Smooth muscle cell (in vitro differentiated cells): ENCODE results near the gene PPP2R3A. TPM values are rescaled to one million over a fixed set of nuclear protein-coding genes. Genes with fewer than 3 reads are reported as not detected.
"Not testable (repeated sequence)": the region's sequence is repeated elsewhere in the genome, so short reads cannot be mapped to it uniquely, and the experiment has no call there.

Experiments used
- DNase-seq: peaks from one replicate; lab custom pipeline; 2025; ENCODE audit not compliant: unreplicated experiment; lab: John Stamatoyannopoulos, UW
- H2AFZ ChIP-seq: fragments of 200-600 bp; sonication (generic); 2 replicates; pipeline ENCODE4 v1.6.0; 2016; ENCODE audit warnings: antibody characterized with exemption, low read depth, mild to moderate bottlenecking
- H3F3A ChIP-seq: fragments of 200-600 bp; sonication (generic); 2 replicates; pipeline ENCODE4 v1.6.0; 2017; ENCODE audit warnings: antibody characterized with exemption, low read depth
- H3K27ac ChIP-seq: fragments of 200-600 bp; sonication (generic); 2 replicates; pipeline ENCODE4 v1.5.1; 2016; ENCODE audit warnings: low read depth, mild to moderate bottlenecking
- H3K27me3 ChIP-seq: fragments of 200-600 bp; sonication (generic); 2 replicates; pipeline ENCODE4 v1.6.1; 2016; ENCODE audit warnings: low read depth, mild to moderate bottlenecking
- H3K36me3 ChIP-seq: fragments of 200-600 bp; sonication (generic); 2 replicates; pipeline ENCODE4 v1.5.1; 2016; ENCODE audit warnings: low read depth
- H3K4me1 ChIP-seq: fragments of 200-600 bp; sonication (generic); 2 replicates; pipeline ENCODE4 v1.5.1; 2016; ENCODE audit warnings: low read depth
- H3K4me2 ChIP-seq: fragments of 200-600 bp; sonication (generic); 2 replicates; pipeline ENCODE4 v1.6.0; 2016; ENCODE audit warnings: mild to moderate bottlenecking
- H3K4me3 ChIP-seq: fragments of 200-600 bp; sonication (generic); 2 replicates; pipeline ENCODE4 v1.5.1; 2016; ENCODE audit warnings: mild to moderate bottlenecking
- H3K79me2 ChIP-seq: fragments of 200-600 bp; sonication (generic); 2 replicates; pipeline ENCODE4 v1.6.0; 2016; ENCODE audit warnings: low read depth, mild to moderate bottlenecking
- H3K9ac ChIP-seq: fragments of 200-600 bp; sonication (generic); 2 replicates; pipeline ENCODE4 v1.6.0; 2016; ENCODE audit warnings: low read depth
- H3K9me3 ChIP-seq: fragments of 200-600 bp; sonication (generic); replicated peaks from 2 replicates; pipeline ENCODE4 v1.5.1; 2016; ENCODE audit warnings: low read depth
- H4K20me1 ChIP-seq: fragments of 200-600 bp; sonication (generic); 2 replicates; pipeline ENCODE4 v1.6.0; 2016; ENCODE audit warnings: low read depth
- WGBS: methylation state at CpG from one replicate; pipeline ENCODE4 v1.1.7; 2016; ENCODE audit warnings: low lambda C conversion rate; 5-methylcytosine and 5-hydroxymethylcytosine counted together
- polyA plus RNA-seq: library from polyadenylated mRNA; unstranded; fragments of >200 nt; fragmentation: Nextera tagmentation; extraction: Ambion mirVana; gene quantifications from 2 replicates; pipeline ENCODE4 v1.2.1, GENCODE V29; 2016
- total RNA-seq: library from RNA; depleted of rRNA; stranded (reverse); fragments of >200 nt; gene quantifications from 2 replicates; pipeline ENCODE4 v1.2.3, GENCODE V29; 2014
- TF ChIP-seq, protein P1 (sequence below): fragments of 200-600 bp; sonication (generic); IDR thresholded peaks from 2 replicates; pipeline ENCODE4 v1.5.1; 2017; ENCODE audit warnings: borderline replicate concordance, mild to moderate bottlenecking, antibody characterized with exemption; ENCODE audit not compliant: insufficient read depth, poor library complexity, severe bottlenecking

PPP2R3A gene
- total and polyA plus RNA-seq, 2 experiments from 2014 or later: 8.0 to 24.7 TPM

GRCh38 chr3:136166507-136166906 lies 201.0 kb downstream of the PPP2R3A start:
- DNase-seq: no peak
- Histone ChIP-seq H3K4me2 (no peak overlapping the region), H4K20me1 (peaks cover 99% of the 10 kb centered on the region)

GRCh38 chr3:136168236-136168635 lies 202.7 kb downstream of the PPP2R3A start:
- not testable (repeated sequence) for H3K36me3 ChIP-seq, H3K27ac ChIP-seq, H3F3A ChIP-seq, H3K4me3 ChIP-seq, H3K4me1 ChIP-seq, H3K9ac ChIP-seq, H2AFZ ChIP-seq, H3K4me2 ChIP-seq, H3K9me3 ChIP-seq, H3K27me3 ChIP-seq, DNase-seq
- peaks cover 99% of the 10 kb centered on the region for H4K20me1 ChIP-seq
- peaks cover 100% of the 10 kb centered on the region for H3K79me2 ChIP-seq
- WGBS: 98% methylated on average over 4 of the region's 4 CpGs

More at GRCh38 chr3:136166507-136166906, 201.0 kb downstream of the PPP2R3A start:
- H3K9ac ChIP-seq: no peak overlapping the region
- 65% methylated on average over 3 of the region's 3 CpGs for WGBS
- H3K9me3 ChIP-seq: no peaks in the 10 kb centered on the region
- H3F3A ChIP-seq: no peaks in the 10 kb centered on the region
- H3K4me1 ChIP-seq: peaks cover 8% of the 10 kb centered on the region
- H3K4me3 ChIP-seq: no peak overlapping the region
- H3K27ac ChIP-seq: no peak overlapping the region
- TF ChIP-seq, protein P1, sequence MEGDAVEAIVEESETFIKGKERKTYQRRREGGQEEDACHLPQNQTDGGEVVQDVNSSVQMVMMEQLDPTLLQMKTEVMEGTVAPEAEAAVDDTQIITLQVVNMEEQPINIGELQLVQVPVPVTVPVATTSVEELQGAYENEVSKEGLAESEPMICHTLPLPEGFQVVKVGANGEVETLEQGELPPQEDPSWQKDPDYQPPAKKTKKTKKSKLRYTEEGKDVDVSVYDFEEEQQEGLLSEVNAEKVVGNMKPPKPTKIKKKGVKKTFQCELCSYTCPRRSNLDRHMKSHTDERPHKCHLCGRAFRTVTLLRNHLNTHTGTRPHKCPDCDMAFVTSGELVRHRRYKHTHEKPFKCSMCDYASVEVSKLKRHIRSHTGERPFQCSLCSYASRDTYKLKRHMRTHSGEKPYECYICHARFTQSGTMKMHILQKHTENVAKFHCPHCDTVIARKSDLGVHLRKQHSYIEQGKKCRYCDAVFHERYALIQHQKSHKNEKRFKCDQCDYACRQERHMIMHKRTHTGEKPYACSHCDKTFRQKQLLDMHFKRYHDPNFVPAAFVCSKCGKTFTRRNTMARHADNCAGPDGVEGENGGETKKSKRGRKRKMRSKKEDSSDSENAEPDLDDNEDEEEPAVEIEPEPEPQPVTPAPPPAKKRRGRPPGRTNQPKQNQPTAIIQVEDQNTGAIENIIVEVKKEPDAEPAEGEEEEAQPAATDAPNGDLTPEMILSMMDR: no peak
- H2AFZ ChIP-seq: no peak overlapping the region
- H3K36me3 ChIP-seq: no peaks in the 10 kb centered on the region
- H3K27me3 ChIP-seq: no peaks in the 10 kb centered on the region
- H3K79me2 ChIP-seq: peaks cover 100% of the 10 kb centered on the region

GRCh38 chr3:136171097-136171542 lies 205.6 kb downstream of the PPP2R3A start:
- H3K9ac ChIP-seq: no peak overlapping the region
- no peak overlapping the region for H3K4me3 ChIP-seq
- H3K79me2 ChIP-seq: peaks cover 100% of the 10 kb centered on the region
- no peaks in the 10 kb centered on the region for H3K36me3 ChIP-seq
- no peaks in the 10 kb centered on the region for H3K4me1 ChIP-seq
- H4K20me1 ChIP-seq: peaks cover 99% of the 10 kb centered on the region
- peak overlapping the region; percentile 73 for H3K27ac ChIP-seq
- H3F3A ChIP-seq: peaks cover 8% of the 10 kb centered on the region
- no peak for DNase-seq
- no peaks in the 10 kb centered on the region for H3K27me3 ChIP-seq
- H2AFZ ChIP-seq: no peak overlapping the region
- 68% methylated on average over 1 of the region's 1 CpG for WGBS
- no peaks in the 10 kb centered on the region for H3K9me3 ChIP-seq
- TF ChIP-seq, protein P1: no peak
- no peak overlapping the region for H3K4me2 ChIP-seq

DNA sequence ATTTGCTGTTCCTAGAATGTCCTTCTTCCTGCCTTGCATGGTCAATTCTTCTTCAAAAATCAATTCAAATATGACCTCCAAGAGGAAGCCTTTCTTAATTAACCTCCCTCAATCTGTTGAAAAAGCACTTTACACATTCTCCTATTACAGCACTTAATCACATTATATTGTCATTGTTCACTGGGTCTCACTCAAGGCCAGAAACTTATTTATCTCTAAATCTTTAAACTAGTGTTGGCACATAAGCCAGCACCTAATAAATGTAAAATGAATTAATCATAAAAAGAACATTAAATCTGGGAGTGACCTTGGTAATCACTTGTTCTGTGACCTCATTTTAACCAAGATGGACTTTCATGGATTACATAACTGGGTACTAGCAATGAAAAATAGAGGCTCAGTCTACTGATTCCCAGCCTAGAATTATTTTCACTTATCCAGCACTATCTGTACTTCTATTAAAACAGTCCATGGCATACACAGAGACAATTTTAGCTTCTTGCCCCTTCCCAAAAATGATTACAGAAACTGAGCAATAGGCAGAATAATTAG lies 208.5 kb downstream of the PPP2R3A start:
- no peak overlapping the region for H3K4me2 ChIP-seq
- no peak overlapping the region for H3K9ac ChIP-seq
- H3K4me1 ChIP-seq: no peaks in the 10 kb centered on the region
- TF ChIP-seq, protein P1: no peak
- H3K27ac ChIP-seq: no peak overlapping the region
- DNase-seq: no peak
- H3F3A ChIP-seq: peaks cover 8% of the 10 kb centered on the region
- H3K36me3 ChIP-seq: no peaks in the 10 kb centered on the region
- no peak overlapping the region for H3K4me3 ChIP-seq
- peaks cover 99% of the 10 kb centered on the region for H4K20me1 ChIP-seq
- H3K79me2 ChIP-seq: peaks cover 100% of the 10 kb centered on the region
- no peaks in the 10 kb centered on the region for H3K27me3 ChIP-seq
- no peaks in the 10 kb centered on the region for H3K9me3 ChIP-seq
- no peak overlapping the region for H2AFZ ChIP-seq
